HL-60/S4 treated with retinoic acid at 250 ng/mL for 4 days and 3 days (cell line): ENCODE results near the gene KCND1.
"Not testable (repeated sequence)": the region's sequence is repeated elsewhere in the genome, so short reads cannot be mapped to it uniquely, and the experiment has no call there.

Source experiments
- in situ Hi-C: fragments of 300-500 bp; cut with MboI; formaldehyde crosslinking; loops from 2 replicates; pipeline ENCODE4 v1.7.0; 2022; ENCODE audit warnings: low sequenced_read_pairs

KCND1 gene

GRCh38 chrX:48971249-48972219 lies at the start of gene KCND1:
TSS of gene KCND1 (minus strand) at chrX:48971844. CDS start at chrX:48970271, 1,573 bp downstream.
- in situ Hi-C loops = no loop called here

- in situ Hi-C loops = no loop called here
Measured at GRCh38 chrX:49019599-49020249, 48.1 kb upstream of the KCND1 start.

GRCh38 chrX:49019050-49019449 lies 47.4 kb upstream of the KCND1 start:
- in situ Hi-C loops = no loop called here

- in situ Hi-C loops = no loop called here
Measured at GRCh38 chrX:49003696-49004095, 32.1 kb upstream of the KCND1 start.

GRCh38 chrX:49002091-49002935 lies 30.7 kb upstream of the KCND1 start, which contains the start of gene GRIPAP1:
TSS of gene GRIPAP1 (minus strand) at chrX:49002264. CDS start at chrX:49002229, 35 bp downstream.
- in situ Hi-C loops = no loop called here

GRCh38 chrX:49001521-49002090 lies 30.0 kb upstream of the KCND1 start:
- in situ Hi-C loops = no loop called here

GRCh38 chrX:49000636-49001035 lies 29.0 kb upstream of the KCND1 start:
- in situ Hi-C loops = no loop called here

- in situ Hi-C loops = no loop called here
Measured at GRCh38 chrX:48999030-48999429, 27.4 kb upstream of the KCND1 start.

- in situ Hi-C loops = no loop called here
Measured at GRCh38 chrX:48998391-48998790, 26.7 kb upstream of the KCND1 start.

GRCh38 chrX:48997865-48998264 lies 26.2 kb upstream of the KCND1 start:
- in situ Hi-C loops = no loop called here

GRCh38 chrX:48997455-48997854 lies 25.8 kb upstream of the KCND1 start:
- in situ Hi-C loops = no loop called here

GRCh38 chrX:48996969-48997368 lies 25.3 kb upstream of the KCND1 start:
- in situ Hi-C loops = no loop called here

- in situ Hi-C loops = no loop called here
Measured at GRCh38 chrX:48992341-48992740, 20.7 kb upstream of the KCND1 start.

- in situ Hi-C loops = no loop called here
Measured at GRCh38 chrX:48989483-48989882, 17.8 kb upstream of the KCND1 start.

GRCh38 chrX:48983896-48984295 lies 12.3 kb upstream of the KCND1 start:
- in situ Hi-C loops = no loop called here

- in situ Hi-C loops = no loop called here
Measured at GRCh38 chrX:48983081-48983480, 11.4 kb upstream of the KCND1 start.

- in situ Hi-C loops = no loop called here
Measured at GRCh38 chrX:48981178-48981577, 9.5 kb upstream of the KCND1 start.

- in situ Hi-C loops = not testable (repeated sequence)
Measured at GRCh38 chrX:48980341-48980740, 8.7 kb upstream of the KCND1 start.

- in situ Hi-C loops = no loop called here
Measured at GRCh38 chrX:48978226-48978625, 6.6 kb upstream of the KCND1 start.

GRCh38 chrX:48976086-48976485 lies 4.4 kb upstream of the KCND1 start:
- in situ Hi-C loops = no loop called here

GRCh38 chrX:48975541-48975940 lies 3.9 kb upstream of the KCND1 start:
- in situ Hi-C loops = no loop called here
